GM19452 (cell line): ENCODE measurements around the gene PSRC1.
A peak's percentile ranks its signal among the peaks of the same experiment; 100 is the strongest.

Experiments
- ATAC-seq: cut with Tn5 transposase; IDR thresholded peaks from one replicate; pipeline ENCODE4 v1.9.1; 2021; ENCODE audit not compliant: unreplicated experiment

PSRC1 gene

DNA sequence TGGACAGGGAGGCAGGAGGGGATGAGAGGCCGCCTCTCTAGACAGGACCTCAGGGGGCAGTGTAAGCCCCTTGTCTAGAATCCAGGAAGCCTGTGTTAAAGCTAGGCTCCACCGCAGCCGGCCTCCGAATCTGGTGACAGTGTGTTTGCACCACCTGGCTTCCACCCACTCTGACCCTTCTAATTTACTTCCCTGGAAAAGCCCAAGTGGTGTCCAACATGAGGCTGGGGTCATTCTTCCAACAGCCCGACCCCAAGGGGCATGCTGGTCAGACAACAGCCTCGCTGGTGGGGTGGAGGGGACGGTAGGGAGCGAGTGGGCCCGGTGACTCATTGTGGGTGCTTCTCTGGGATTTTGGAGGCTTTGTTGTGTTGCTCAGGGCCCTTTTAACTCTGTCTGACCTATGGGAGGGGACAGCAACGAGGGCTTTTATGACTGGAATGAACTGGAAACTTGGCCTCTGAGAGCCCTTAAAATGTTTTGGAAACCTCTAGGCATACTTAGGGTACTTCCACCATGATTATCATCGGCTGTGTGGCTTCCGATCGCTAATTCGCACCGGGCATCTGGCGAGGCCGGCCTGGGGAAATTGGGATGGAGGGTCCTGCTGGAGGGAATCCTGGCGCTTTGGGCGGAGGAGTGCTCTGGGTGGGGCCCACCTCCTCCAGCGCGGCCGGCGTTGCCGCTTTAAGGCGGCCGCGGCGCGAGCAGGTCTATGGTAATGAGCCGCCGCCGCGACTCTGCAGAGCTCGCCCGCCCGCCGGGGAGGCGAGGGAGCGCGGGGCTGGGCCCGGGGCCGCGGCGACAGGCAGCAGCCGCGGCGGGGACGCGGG is 33.9 kb downstream of the PSRC1 start, which contains the start of gene CELSR2:
TSS of gene CELSR2 (plus strand) at position 743 of the 833 bp plus-strand sequence. CDS start 541 bp downstream, outside the sequence.
- ATAC-seq, result peak; percentile 87

DNA sequence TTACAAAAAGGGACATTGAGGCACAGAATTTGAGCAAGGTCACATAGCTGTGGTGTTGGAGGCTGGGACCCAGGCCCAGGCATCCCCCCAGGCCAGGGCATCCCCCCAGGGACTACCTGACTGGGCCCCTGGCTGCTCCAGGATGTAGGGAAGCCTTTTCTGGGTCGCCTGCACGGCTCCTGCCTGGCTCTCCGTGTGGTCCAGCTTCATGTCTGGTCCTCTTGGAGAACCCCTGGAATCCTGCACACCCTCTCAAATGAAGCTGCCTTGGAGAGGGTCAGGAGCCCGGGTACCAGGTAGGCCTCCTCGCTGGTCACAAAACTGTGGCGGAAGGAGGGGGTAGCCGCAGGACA is 34.5 kb downstream of the PSRC1 start:
- ATAC-seq, result no peak

DNA sequence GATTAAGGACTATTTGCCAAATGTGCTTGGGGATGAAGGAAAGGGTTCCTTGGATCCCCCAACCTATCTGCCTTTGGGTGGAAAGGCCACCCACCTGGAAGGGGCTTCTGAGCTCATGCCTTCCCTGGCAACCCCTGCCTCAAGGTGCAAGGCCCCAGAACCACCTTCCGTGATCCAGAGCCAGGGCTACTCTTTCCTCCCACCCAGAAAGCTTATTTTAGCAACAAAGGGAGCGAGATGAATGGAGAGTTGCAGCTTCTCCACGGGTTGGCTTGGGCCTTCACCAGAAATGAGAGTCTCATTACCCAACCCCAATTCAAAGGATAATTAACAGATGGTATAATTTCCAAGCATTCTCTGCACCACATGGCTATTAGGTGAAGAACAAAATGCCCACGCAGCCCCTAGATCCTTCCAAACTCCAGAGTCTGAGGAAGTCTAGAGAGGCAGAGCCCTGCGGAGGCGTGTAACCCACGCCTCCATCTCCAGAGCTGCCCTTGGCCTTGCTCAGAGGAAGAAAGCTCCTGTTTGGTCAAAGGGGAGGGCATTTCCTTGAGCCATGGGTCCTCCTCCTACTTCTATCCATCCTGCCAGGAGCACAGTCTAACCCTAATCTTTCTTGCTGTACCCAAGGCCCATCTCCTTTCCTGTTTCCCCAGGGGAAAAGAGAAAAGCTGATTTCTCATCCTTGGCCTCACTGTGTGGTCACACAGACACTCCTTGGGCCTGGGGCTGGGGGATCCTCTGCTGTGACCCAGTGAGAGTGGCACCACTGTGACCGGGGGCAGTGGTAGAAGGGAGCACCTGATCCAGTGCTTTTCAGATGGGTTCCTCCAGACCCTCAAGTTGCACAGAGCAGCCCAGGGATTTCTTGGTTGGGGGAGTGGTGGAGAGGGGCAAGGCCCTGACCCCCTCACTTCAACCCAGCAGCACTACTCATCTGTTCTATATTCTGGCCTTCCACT is 35.3 kb downstream of the PSRC1 start:
- ATAC-seq, result no peak

GRCh38 chr1:109246141-109246551 is 36.8 kb downstream of the PSRC1 start:
- no peak for ATAC-seq

DNA sequence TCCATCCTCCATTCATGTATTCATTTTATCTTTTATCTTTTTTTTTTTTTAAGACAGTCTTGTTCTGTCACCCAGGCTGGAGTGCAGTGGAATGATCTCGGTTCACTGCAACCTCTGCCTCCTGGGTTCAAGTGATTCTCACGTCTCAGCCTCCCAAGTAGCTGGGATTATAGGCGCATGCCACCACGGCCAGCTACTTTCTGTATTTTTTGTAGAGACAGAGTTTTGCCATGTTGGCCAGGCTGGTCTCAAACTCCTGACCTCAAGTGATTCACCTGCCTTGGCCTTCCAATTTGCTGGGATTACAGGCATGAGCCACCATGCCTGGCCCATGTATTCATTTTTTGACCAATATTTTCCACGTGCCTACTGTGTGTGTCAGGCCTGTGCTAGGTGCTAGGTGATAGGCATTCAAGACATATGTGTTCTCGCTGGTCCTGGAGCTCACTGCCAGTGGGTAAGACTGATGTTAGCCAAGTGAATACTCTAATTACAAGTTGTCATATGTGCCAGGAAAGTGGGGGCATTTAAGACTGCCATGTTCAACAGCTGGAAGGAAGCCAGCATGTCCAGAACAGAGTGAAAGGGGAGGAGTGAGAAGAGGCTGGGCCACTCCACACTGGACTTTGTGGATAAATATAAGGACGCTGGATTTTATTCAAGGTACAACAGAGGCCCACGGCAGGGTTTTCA is 38.9 kb downstream of the PSRC1 start:
- ATAC-seq, result no peak

DNA sequence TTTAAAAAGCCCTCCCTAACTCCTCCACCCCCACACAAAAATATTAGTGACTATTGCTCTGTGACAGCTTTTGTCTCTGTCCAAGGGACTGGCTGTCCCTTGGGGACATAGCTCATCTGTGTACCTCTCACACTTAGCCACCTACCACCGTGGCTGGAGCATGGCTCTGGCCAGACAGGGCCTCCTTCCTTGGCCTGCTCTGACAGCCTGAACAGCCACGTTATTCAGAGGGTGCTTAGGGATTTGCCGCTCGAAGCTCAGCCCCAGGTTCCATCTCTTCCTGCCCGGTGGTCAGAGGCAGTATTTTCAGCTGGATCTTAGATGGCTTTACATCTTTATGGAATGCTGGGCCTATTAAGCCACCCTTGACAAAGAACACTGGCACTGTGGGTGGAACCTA is 39.7 kb downstream of the PSRC1 start:
- ATAC-seq, result no peak

GRCh38 chr1:109242387-109242786 is 40.6 kb downstream of the PSRC1 start:
- ATAC-seq, result no peak

DNA sequence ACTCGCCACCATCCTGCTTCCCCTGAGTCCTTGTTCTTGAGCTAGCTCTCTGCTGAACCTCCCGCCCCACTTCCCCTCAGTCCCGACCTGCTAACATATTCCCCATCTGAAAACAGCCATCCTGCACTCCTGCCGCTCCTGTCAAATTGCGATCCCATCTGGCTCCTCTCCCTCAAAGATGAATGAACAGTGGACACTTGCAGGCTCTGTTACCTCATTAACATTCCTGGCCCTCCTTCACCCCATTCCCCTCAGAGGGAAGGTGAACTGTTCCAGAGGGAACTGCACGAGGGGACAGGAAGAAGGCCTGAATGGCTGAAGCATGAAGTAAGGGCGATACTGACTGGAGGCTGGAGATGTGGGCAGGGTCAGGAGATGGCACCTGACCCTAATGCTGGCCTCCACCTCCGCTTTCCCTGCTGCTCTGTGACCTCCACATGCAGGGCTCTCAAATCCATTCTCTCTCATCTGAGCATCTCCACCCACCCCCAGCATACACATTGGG is 41.1 kb downstream of the PSRC1 start:
- no peak for ATAC-seq

GRCh38 chr1:109241344-109241743 is 41.6 kb downstream of the PSRC1 start:
- no peak for ATAC-seq

- ATAC-seq, result no peak
These were observed 42.5 kb downstream of the PSRC1 start for GRCh38 chr1:109240158-109241152.

DNA sequence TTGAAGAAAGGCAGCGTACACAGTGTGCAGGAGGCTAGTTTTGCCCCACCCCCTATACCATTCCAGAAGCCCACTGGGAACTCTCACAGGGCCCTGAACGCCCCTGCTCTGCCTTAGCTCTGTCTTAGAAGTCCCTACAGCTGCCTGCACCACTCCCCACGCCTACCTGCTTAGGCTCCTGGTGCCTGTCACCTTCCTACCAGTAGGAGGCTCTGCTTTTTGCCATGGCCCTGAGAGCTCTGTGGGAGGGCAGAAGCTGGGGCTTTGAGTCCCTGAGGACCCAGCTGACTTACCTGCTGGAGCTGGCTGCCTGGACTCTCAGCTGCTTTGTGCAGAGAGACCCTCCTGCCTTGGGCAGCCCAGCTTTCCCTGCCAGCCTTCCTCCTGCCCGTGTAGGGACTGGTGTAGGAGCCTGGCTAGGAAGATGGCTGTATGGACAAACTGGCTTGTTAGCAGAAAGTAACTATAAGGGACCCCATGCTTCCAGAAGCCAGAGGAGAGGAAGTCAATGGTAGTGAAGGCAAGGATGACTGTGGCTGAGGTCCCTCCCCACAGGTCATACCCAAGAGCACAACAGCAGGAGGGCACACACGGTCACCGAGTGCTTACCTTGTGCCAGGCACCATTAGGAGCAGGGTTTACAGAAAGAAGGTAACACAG is 43.4 kb downstream of the PSRC1 start:
- peak; percentile 79 for ATAC-seq

DNA sequence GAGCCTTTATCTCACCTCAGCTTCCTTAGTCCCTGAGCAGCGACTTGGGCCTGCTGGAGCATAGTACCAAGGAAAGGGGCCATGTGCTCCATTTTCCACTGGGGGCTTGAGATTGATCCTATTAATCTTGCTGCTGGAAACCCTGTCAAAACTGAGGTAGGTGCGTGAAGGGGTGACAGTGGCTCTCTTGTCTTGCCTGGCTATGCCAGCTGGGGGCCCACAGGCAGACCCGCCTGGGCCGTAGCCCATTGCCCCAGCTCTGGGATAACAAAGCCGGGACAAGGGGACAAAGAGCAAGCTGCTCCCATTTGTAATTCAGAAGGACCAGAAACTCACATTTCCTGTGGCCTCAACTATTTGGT is 43.9 kb downstream of the PSRC1 start:
- ATAC-seq, result no peak

DNA sequence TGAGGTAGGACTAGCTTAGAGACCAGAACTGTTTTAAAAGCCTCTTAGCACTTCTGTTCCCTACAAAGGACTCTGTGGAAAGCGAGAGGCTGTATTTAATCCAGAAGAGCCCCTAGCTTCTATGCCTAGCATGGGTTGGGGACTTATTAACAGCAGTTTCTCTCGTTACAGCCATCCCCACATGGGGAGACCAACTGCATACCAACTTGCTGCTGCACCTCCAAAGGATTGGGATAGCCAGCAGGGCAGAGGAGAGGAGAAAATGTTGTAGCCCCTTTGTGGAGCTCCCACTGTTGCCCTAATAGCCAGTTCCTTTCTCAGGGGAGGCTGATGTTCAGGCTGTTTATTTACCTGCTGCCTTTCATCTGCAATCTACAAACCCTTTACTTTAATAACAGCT is 44.6 kb downstream of the PSRC1 start:
- ATAC-seq, result no peak

- no peak for ATAC-seq
These were observed 45.4 kb downstream of the PSRC1 start for GRCh38 chr1:109237512-109237911.

DNA sequence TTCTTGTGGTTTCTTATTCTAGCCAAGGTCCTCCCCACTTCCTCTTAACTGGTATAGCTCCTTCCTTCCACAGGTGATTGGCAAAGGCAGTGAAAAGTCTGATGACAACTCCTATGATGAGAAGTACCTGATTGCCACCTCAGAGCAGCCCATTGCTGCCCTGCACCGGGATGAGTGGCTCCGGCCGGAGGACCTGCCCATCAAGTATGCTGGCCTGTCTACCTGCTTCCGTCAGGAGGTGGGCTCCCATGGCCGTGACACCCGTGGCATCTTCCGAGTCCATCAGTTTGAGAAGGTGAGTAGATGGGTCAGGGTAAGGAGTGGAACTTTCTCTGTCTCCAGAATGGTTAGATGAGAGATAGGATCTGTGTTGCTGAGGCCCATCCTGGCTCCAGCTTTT is 47.8 kb downstream of the PSRC1 start:
- ATAC-seq, result no peak

DNA sequence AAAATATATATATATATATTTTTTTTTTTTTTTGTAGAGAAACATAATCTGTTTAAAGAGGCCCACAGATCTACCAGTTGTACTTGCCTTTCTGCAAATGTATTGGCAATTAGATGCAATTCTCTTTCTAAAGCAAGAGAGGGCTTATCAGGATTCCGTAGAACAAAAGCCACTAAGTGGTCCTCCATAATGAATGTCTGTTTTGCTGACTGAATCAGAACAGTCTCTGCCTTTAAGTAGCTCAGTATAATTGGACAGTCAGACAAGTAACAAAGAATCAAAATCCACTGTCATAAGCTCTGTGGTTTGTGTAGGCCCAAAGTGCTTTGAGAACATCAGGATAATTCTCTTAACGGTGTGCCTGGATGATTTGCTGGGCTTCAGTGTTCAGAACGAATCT is 51.9 kb downstream of the PSRC1 start:
- ATAC-seq, result no peak
